Measurements from ENCODE around the gene ATXN2L.

GRCh38 chr16:28865722-28866453, 43.1 kb downstream of the ATXN2L start:
- TF ChIP-seq, protein P1, sequence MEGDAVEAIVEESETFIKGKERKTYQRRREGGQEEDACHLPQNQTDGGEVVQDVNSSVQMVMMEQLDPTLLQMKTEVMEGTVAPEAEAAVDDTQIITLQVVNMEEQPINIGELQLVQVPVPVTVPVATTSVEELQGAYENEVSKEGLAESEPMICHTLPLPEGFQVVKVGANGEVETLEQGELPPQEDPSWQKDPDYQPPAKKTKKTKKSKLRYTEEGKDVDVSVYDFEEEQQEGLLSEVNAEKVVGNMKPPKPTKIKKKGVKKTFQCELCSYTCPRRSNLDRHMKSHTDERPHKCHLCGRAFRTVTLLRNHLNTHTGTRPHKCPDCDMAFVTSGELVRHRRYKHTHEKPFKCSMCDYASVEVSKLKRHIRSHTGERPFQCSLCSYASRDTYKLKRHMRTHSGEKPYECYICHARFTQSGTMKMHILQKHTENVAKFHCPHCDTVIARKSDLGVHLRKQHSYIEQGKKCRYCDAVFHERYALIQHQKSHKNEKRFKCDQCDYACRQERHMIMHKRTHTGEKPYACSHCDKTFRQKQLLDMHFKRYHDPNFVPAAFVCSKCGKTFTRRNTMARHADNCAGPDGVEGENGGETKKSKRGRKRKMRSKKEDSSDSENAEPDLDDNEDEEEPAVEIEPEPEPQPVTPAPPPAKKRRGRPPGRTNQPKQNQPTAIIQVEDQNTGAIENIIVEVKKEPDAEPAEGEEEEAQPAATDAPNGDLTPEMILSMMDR (IDR thresholded peaks at IDR 0.05) = no peak
- TF ChIP-seq POLR2A (IDR thresholded peaks at IDR 0.05) = no peak
